Left ventricle myocardium inferior (tissue), 1 donor: ENCODE data around the gene EFNA5. TPM values are rescaled to one million over a fixed set of nuclear protein-coding genes. Genes with fewer than 3 reads are reported as not detected.

ENCODE experiments used
- DNase-seq: peaks from one replicate; pipeline ENCODE4 v3.0.0-alpha.2; 2020
- H3K27ac ChIP-seq: fragments of 200-600 bp; replicated peaks from 2 replicates; pipeline ENCODE4 v1.8.0; 2021
- H3K27me3 ChIP-seq: fragments of 200-600 bp; 2 replicates; pipeline ENCODE4 v1.8.0; 2021; ENCODE audit warnings: low read depth
- H3K36me3 ChIP-seq: fragments of 200-600 bp; 2 replicates; pipeline ENCODE4 v1.8.0; 2021
- H3K4me1 ChIP-seq: fragments of 200-600 bp; 2 replicates; pipeline ENCODE4 v1.8.0; 2021
- H3K4me3 ChIP-seq: fragments of 200-600 bp; 2 replicates; pipeline ENCODE4 v1.8.0; 2021; ENCODE audit warnings: mild to moderate bottlenecking, moderate library complexity
- H3K9me3 ChIP-seq: fragments of 200-600 bp; replicated peaks from 2 replicates; pipeline ENCODE4 v1.8.0; 2021
- intact Hi-C: fragments of 100-400 bp; cut with micrococcal nuclease; formaldehyde crosslinking; loops from one replicate; pipeline ENCODE4 v1.11.0; 2022
- total RNA-seq: library from RNA; stranded (reverse); fragmentation: NEBNext Ultra II Directional; extraction: Animal tissue kit (Norgen Biotek cat#: 25700); gene quantifications from one replicate; pipeline ENCODE4 v1.2.1, GENCODE V29; 2021
- TF ChIP-seq, protein P1 (sequence below): fragments of 200-600 bp; IDR thresholded peaks from 2 replicates; pipeline ENCODE4 v1.8.0; 2021; ENCODE audit warnings: antibody characterized with exemption, mild to moderate bottlenecking, borderline replicate concordance
- donor health status: DM: no; HTN: yes; CAD: no; lungs with severe emphysema.

EFNA5 gene
- total RNA-seq, 1 donor from 2014 or later, result 28.2 TPM

DNA sequence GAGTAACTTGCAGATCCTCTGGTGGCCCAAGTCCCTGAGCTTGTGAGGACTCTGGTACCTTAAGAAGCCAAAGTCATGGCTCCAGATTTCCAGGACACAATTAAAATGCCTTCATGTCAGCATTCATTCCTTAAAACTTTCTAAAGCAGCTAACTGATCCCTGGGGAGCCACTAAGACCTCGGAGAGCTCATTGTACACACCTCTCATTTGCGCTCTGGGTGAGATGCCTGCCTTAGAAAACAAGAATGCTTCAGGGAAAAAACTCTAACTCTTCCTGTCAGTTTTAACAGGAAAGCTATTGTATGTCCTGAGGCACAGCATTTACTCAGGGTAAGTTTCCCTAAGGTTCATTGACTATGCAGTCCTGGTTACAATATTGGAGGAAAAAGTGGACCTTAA is 285.0 kb downstream of the EFNA5 start:
- no peaks in the 10 kb centered on the region for H3K27me3 ChIP-seq
- DNase-seq, result no peak
- intact Hi-C loops, result no loop called here
- no peaks in the 10 kb centered on the region for H3K9me3 ChIP-seq
- TF ChIP-seq, protein P1, sequence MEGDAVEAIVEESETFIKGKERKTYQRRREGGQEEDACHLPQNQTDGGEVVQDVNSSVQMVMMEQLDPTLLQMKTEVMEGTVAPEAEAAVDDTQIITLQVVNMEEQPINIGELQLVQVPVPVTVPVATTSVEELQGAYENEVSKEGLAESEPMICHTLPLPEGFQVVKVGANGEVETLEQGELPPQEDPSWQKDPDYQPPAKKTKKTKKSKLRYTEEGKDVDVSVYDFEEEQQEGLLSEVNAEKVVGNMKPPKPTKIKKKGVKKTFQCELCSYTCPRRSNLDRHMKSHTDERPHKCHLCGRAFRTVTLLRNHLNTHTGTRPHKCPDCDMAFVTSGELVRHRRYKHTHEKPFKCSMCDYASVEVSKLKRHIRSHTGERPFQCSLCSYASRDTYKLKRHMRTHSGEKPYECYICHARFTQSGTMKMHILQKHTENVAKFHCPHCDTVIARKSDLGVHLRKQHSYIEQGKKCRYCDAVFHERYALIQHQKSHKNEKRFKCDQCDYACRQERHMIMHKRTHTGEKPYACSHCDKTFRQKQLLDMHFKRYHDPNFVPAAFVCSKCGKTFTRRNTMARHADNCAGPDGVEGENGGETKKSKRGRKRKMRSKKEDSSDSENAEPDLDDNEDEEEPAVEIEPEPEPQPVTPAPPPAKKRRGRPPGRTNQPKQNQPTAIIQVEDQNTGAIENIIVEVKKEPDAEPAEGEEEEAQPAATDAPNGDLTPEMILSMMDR, result no peak
- no peak overlapping the region for H3K27ac ChIP-seq
- H3K36me3 ChIP-seq, result no peaks in the 10 kb centered on the region
- H3K4me1 ChIP-seq, result peaks cover 41% of the 10 kb centered on the region
- H3K4me3 ChIP-seq, result no peak overlapping the region

DNA sequence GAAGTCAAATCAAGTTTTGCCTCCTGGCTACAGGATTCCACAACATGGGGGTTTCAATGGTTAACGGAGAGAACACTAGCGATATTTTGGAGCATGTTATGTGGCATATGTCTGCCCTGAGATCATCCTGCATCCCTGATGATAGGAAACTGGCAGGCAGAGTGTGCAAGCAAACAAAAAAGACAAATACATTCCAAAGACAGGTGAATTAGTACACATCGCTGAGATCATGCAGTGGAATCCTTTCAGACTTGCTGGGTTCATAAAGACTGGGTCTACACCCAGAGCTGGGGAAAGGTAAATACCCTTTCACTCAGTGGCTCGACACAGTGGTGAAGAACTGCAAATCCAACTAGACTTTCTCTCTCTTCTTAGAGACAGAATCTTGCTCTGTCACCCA is 286.5 kb downstream of the EFNA5 start:
- H3K4me1 ChIP-seq, result peaks cover 32% of the 10 kb centered on the region
- H3K9me3 ChIP-seq, result no peaks in the 10 kb centered on the region
- no peaks in the 10 kb centered on the region for H3K36me3 ChIP-seq
- DNase-seq, result no peak
- no peak overlapping the region for H3K4me3 ChIP-seq
- TF ChIP-seq, protein P1, result no peak
- no peaks in the 10 kb centered on the region for H3K27me3 ChIP-seq
- intact Hi-C loops, result no loop called here
- no peak overlapping the region for H3K27ac ChIP-seq

DNA sequence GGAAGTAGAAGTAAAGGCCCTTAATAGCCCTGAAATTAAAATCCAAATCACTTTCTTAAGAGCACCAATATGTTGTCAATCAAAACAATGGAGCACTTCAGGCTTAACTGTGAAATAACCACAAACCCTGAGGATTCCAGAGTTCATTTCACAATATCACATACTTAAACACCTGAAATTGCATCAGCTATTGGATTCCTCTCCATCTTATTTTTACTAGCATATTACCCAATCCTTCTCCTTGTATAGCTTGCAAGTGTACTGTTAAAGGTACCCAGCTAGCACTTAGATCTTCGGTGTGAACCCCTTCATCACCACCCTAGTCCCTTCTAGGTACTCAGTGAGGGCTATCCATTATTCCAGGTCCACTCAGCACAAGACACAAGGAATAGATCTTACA is 287.3 kb downstream of the EFNA5 start:
- Histone ChIP-seq H3K36me3 (no peaks in the 10 kb centered on the region), H3K4me3 (no peak overlapping the region), H3K4me1 (peaks cover 23% of the 10 kb centered on the region), H3K27me3 (no peaks in the 10 kb centered on the region), H3K9me3 (no peaks in the 10 kb centered on the region), H3K27ac (no peak overlapping the region)
- TF ChIP-seq, protein P1, result no peak
- intact Hi-C loops, result no loop called here
- DNase-seq, result no peak

DNA sequence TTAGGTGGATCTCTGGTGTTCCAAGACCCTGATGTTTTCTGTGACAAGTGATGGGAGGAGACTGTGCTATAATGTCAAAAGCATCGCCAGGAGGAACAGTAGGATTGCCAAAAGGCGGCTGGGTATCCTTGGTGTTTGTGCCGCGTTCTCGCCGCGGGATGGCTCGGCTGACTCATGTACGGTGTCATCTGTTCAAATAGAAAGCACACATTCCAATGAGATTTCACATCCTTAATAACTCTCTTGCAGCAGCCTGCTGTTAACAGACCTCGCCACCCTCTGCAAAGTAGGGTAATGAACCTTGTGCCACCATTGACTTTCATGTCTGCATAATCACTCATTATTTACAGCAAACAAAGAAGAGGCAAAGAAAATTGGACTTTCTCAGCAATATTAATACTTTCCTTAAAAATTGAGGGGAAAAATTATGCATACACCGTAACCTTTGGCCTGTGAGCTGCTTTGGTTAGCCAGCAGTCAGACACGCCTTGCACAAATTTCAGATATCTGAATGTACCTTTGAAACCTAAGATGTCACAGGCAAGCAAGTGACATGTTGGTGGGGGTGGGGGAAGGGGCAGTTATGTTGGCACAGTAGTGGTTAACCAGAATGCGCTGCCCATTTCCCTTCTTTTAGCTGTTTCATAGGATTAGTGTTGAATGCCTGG is 289.4 kb downstream of the EFNA5 start:
- Histone ChIP-seq H3K4me3 (no peak overlapping the region), H3K36me3 (no peaks in the 10 kb centered on the region), H3K27ac (no peak overlapping the region), H3K9me3 (no peaks in the 10 kb centered on the region), H3K4me1 (peaks cover 12% of the 10 kb centered on the region), H3K27me3 (no peaks in the 10 kb centered on the region)
- no peak for DNase-seq
- intact Hi-C loops, result no loop called here
- TF ChIP-seq, protein P1, result no peak

DNA sequence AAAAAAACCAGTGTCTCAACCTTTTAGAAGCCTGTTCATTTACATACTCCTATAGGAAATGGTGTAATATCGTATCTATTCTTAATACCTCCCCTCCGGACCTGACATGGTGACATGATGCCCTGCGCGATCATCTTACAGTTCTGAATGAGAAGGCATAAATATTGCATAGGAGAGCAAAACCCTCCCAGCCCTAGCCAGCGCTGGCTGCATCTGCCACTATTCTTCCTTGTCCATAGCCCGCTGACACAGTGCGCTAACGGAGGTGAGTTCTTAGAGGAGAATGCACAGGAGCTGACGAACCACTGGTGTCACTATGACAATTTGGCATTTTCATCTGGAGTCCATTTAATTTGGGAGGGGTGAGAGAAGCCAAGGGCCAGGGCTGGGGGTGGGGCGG is 290.1 kb downstream of the EFNA5 start:
- intact Hi-C loops, result no loop called here
- no peaks in the 10 kb centered on the region for H3K27me3 ChIP-seq
- TF ChIP-seq, protein P1, result no peak
- no peak overlapping the region for H3K27ac ChIP-seq
- no peaks in the 10 kb centered on the region for H3K36me3 ChIP-seq
- H3K4me1 ChIP-seq, result peaks cover 12% of the 10 kb centered on the region
- no peak for DNase-seq
- H3K4me3 ChIP-seq, result no peak overlapping the region
- H3K9me3 ChIP-seq, result no peaks in the 10 kb centered on the region
